Upper lobe of left lung (tissue), 4 donors: ENCODE data around the gene TRIM73.
"Not testable (repeated sequence)": the region's sequence is repeated elsewhere in the genome, so short reads cannot be mapped to it uniquely, and the experiment has no call there.

Source experiments
- CTCF ChIP-seq, 6 experiments: fragments of 450-650 bp in 4 of 6; fragments of 200-600 bp in 2 of 6; sonication (generic) in 2 of 6; IDR thresholded peaks; one replicate each; pipeline ENCODE4 v1.5.1; 2016 to 2019; ENCODE audit warnings: antibody characterized with exemption in 6 of 6
- EP300 ChIP-seq, 4 donors: sonication (generic); formaldehyde crosslinking; IDR thresholded peaks; one replicate each; pipeline ENCODE4 v1.5.1; 2017; ENCODE audit warnings: antibody characterized with exemption in 4 of 4, control low read depth in 2 of 4
- POLR2A ChIP-seq, 4 donors: fragments of 450-650 bp; IDR thresholded peaks; one replicate each; pipeline ENCODE4 v1.5.1; 2016 to 2017; ENCODE audit warnings: antibody characterized with exemption in 4 of 4, mild to moderate bottlenecking in 2 of 4

GRCh38 chr7:75442101-75442464 lies 46.7 kb downstream of the TRIM73 start:
- not testable (repeated sequence) for TF ChIP-seq CTCF, EP300, POLR2A (IDR thresholded peaks at IDR 0.05)
